Endodermal cell (in vitro differentiated cells): ENCODE measurements around the gene KIAA0930. TPM values are rescaled to one million over a fixed set of nuclear protein-coding genes. Genes with fewer than 3 reads are reported as not detected.

Experiments used
- DNase-seq: peaks from one replicate; pipeline ENCODE4 v3.0.0-alpha.2; 2017
- H3K27ac ChIP-seq: 2 replicates; pipeline ENCODE4 v1.5.1; 2013; ENCODE audit warnings: mild to moderate bottlenecking, low read depth, low read length, moderate library complexity
- H3K27me3 ChIP-seq: 2 replicates; pipeline ENCODE4 v1.6.1; 2013; ENCODE audit warnings: mild to moderate bottlenecking, low read length, moderate library complexity; ENCODE audit not compliant: insufficient read depth, control insufficient read depth, poor library complexity, severe bottlenecking
- H3K36me3 ChIP-seq: 2 replicates; pipeline ENCODE4 v1.7.0; 2013; ENCODE audit warnings: mild to moderate bottlenecking, low read length, moderate library complexity; ENCODE audit not compliant: control insufficient read depth, insufficient read depth
- H3K4me1 ChIP-seq: one replicate; pipeline ENCODE4 v1.7.0; 2013; ENCODE audit warnings: low read length; ENCODE audit not compliant: control insufficient read depth, insufficient read depth
- H3K4me3 ChIP-seq: 2 replicates; pipeline ENCODE4 v1.5.1; 2013; ENCODE audit warnings: mild to moderate bottlenecking, low read length, moderate library complexity
- H3K9ac ChIP-seq: 2 replicates; pipeline ENCODE4 v1.6.1; 2013; ENCODE audit warnings: mild to moderate bottlenecking, low read length, moderate library complexity; ENCODE audit not compliant: poor library complexity, severe bottlenecking; ENCODE audit errors: extremely low read depth
- H3K9me3 ChIP-seq: 2 replicates; pipeline ENCODE4 v1.6.1; 2013; ENCODE audit warnings: mild to moderate bottlenecking, low read length, moderate library complexity; ENCODE audit not compliant: control insufficient read depth
- H3K27ac Mint-ChIP-seq: 2 replicates; pipeline ENCODE4 v1.8.0; 2020; ENCODE audit warnings: mixed read lengths
- H3K27me3 Mint-ChIP-seq: 2 replicates; pipeline ENCODE4 v1.8.0; 2021; ENCODE audit warnings: mild to moderate bottlenecking, mixed read lengths; ENCODE audit not compliant: insufficient read depth
- H3K36me3 Mint-ChIP-seq: 2 replicates; pipeline ENCODE4 v1.8.0; 2020; ENCODE audit warnings: low read depth, mixed read lengths
- H3K4me1 Mint-ChIP-seq: 2 replicates; pipeline ENCODE4 v1.8.0; 2020; ENCODE audit warnings: mixed read lengths
- H3K4me3 Mint-ChIP-seq: 2 replicates; pipeline ENCODE4 v1.8.0; 2020; ENCODE audit warnings: mild to moderate bottlenecking, moderate library complexity, mixed read lengths
- H3K9me3 Mint-ChIP-seq: 2 replicates; pipeline ENCODE4 v1.8.0; 2020; ENCODE audit warnings: mild to moderate bottlenecking, mixed read lengths
- WGBS, 2 experiments: methylation state at CpG; one replicate each; pipeline versions ENCODE4 v1.1.5 to v1.1.7; 2013; ENCODE audit warnings: missing lambda C conversion rate in 2 of 2, mixed read lengths in 1 of 2; ENCODE audit not compliant: insufficient coverage in 1 of 2, insufficient read length in 1 of 2; 5-methylcytosine and 5-hydroxymethylcytosine counted together
- total RNA-seq, 2 donors: library from RNA; stranded (reverse); fragmentation: NEBNext Ultra II Directional in 1 of 2; extraction: Animal tissue kit (Norgen Biotek cat#: 25700) in 1 of 2; gene quantifications; 2 replicates in 1 of 2; 3 replicates in 1 of 2; pipeline ENCODE4 v1.2.1, GENCODE V29; 2021
- TF ChIP-seq, protein P1 (sequence below): fragments of 200-600 bp; sonication (generic); conservative IDR thresholded peaks from 2 replicates; pipeline ENCODE4 v1.5.0; 2021; ENCODE audit warnings: antibody characterized with exemption, mild to moderate bottlenecking

KIAA0930 gene
- total RNA-seq, 2 donors from 2014 or later, result 36.2 to 47.8 TPM

DNA sequence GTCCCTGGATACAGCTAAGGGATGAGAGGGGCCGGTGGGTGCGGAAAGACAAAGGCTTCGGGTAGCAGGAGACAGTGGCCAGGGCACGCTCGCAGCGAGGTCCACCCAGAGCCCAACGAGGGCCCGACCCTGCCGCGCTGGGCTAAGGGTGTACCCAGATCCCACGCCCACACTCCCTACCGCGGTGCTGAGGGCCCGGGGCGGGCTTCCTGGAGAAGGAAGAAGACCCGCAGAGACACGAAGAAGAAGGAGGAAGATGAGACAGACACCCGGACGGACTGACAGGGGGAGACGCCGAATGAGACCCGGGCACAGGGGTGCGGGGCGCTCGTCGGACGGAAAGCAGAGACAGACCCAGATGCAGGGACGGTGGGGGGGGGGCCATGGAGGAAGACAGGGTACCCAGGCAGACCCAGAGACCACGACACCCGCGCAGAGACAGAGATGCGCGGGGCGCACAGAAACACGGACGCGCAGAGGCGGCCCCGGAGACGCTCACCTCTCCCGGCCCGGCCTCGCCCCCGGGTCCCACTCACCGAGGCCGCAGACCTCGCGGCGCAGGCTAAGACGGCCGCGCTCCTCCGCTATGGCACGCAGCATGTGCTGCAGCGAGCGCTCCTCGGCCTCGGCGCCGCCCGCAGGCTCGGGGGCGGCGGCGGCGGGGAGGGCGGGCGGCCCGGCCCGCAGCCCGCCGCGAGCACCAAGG lies 437 bp downstream of the KIAA0930 start:
- Histone ChIP-seq H3K9ac (no peak overlapping the region), H3K27ac (no peak overlapping the region), H3K9me3 (no peaks in the 10 kb centered on the region), H3K36me3 (peaks cover 5% of the 10 kb centered on the region), H3K4me1 (peaks cover 3% of the 10 kb centered on the region), H3K4me3 (peak overlapping the region; percentile 79), H3K27me3 (peaks cover 13% of the 10 kb centered on the region)
- H3K36me3 Mint-ChIP-seq, result no peaks in the 10 kb centered on the region
- H3K27ac Mint-ChIP-seq, result no peak overlapping the region
- no peaks in the 10 kb centered on the region for H3K9me3 Mint-ChIP-seq
- DNase-seq, result peak; percentile 71
- H3K4me1 Mint-ChIP-seq, result peaks cover 11% of the 10 kb centered on the region
- TF ChIP-seq, protein P1, sequence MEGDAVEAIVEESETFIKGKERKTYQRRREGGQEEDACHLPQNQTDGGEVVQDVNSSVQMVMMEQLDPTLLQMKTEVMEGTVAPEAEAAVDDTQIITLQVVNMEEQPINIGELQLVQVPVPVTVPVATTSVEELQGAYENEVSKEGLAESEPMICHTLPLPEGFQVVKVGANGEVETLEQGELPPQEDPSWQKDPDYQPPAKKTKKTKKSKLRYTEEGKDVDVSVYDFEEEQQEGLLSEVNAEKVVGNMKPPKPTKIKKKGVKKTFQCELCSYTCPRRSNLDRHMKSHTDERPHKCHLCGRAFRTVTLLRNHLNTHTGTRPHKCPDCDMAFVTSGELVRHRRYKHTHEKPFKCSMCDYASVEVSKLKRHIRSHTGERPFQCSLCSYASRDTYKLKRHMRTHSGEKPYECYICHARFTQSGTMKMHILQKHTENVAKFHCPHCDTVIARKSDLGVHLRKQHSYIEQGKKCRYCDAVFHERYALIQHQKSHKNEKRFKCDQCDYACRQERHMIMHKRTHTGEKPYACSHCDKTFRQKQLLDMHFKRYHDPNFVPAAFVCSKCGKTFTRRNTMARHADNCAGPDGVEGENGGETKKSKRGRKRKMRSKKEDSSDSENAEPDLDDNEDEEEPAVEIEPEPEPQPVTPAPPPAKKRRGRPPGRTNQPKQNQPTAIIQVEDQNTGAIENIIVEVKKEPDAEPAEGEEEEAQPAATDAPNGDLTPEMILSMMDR, result no peak
- H3K4me3 Mint-ChIP-seq, result peak overlapping the region; percentile 76
- 2% methylated on average over 20 to 63 of the region's 73 CpGs for WGBS, 2 experiments
- H3K27me3 Mint-ChIP-seq, result peaks cover 28% of the 10 kb centered on the region

DNA sequence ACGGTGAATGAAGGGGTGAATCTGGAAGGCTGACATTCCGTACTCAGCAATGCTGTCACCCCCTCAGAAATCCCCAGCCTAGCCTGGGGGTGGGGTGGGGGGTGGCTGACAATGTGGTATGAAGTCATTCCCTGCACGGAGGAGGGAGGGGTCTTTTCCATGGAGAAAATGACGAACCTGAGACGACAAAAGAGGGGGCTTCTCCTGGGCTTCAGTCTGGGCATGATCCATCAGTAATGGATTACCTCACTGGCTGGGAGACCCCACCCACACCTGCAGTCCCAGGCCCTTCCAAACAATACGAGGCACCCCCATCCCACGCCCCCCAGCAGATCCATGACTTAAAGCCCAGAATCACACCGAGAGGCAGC lies 1.0 kb downstream of the KIAA0930 start:
- peak overlapping the region; percentile 76 for H3K4me3 Mint-ChIP-seq
- Histone ChIP-seq H3K4me1 (peaks cover 3% of the 10 kb centered on the region), H3K9me3 (no peaks in the 10 kb centered on the region), H3K9ac (no peak overlapping the region), H3K27me3 (peaks cover 13% of the 10 kb centered on the region), H3K4me3 (peak overlapping the region; percentile 79), H3K27ac (no peak overlapping the region), H3K36me3 (peaks cover 5% of the 10 kb centered on the region)
- H3K36me3 Mint-ChIP-seq, result no peaks in the 10 kb centered on the region
- peaks cover 11% of the 10 kb centered on the region for H3K4me1 Mint-ChIP-seq
- H3K27me3 Mint-ChIP-seq, result peaks cover 28% of the 10 kb centered on the region
- no peaks in the 10 kb centered on the region for H3K9me3 Mint-ChIP-seq
- no peak overlapping the region for H3K27ac Mint-ChIP-seq
- 0 to 40% methylated on average over 1 to 8 of the region's 8 CpGs for WGBS, 2 experiments
- DNase-seq, result no peak
- TF ChIP-seq, protein P1, result no peak

DNA sequence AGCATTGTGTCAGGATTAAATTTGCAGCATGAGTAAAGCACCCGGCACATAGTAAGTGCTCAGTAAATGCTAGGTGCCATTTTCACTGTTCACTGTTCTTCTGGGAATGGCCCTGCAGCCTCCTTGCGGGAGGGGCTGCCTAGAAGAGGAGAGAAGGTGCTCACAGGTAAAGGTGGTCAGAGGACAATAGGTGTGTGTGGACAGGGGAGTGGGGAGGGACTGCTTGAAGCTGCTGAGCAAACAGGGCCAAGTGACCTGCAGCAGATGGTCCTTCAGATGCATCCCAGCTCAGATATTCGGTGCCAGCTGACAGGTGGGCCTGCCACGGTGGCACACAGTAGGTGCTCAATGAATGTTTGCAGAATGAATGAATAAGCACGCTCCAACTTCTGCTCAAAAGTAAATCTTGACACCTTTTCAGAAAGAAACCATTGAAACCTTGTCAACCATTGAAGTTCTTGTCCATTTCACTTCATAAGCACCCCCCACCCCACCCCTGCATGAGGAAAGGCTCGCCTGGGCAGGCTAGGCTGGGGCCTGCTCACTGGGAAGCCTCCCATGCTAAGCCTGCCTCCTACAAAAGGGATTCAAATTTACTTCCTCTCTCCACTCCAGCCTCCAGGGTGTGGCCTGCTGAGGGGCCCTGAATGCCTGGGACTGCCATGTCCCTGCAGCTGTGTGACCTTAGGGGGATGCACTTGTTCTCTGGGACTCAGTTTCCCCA lies 1.6 kb downstream of the KIAA0930 start:
- Histone ChIP-seq H3K27ac (no peak overlapping the region), H3K9me3 (no peaks in the 10 kb centered on the region), H3K4me1 (peaks cover 3% of the 10 kb centered on the region), H3K27me3 (peaks cover 13% of the 10 kb centered on the region), H3K4me3 (peak overlapping the region; percentile 79), H3K9ac (no peak overlapping the region), H3K36me3 (peaks cover 5% of the 10 kb centered on the region)
- Mint-ChIP-seq H3K4me1 (peaks cover 11% of the 10 kb centered on the region), H3K27me3 (peaks cover 28% of the 10 kb centered on the region), H3K4me3 (peak overlapping the region; percentile 76), H3K36me3 (no peaks in the 10 kb centered on the region), H3K9me3 (no peaks in the 10 kb centered on the region), H3K27ac (no peak overlapping the region)
- DNase-seq, result no peak
- TF ChIP-seq, protein P1, result no peak
- WGBS, 2 experiments, result 56 to 64% methylated on average over 4 to 6 of the region's 6 CpGs
